Epithelial cell of proximal tubule (primary cell): ENCODE results near the gene CFH. TPM values are rescaled to one million over a fixed set of nuclear protein-coding genes. Genes with fewer than 3 reads are reported as not detected.
"Not testable (repeated sequence)": the region's sequence is repeated elsewhere in the genome, so short reads cannot be mapped to it uniquely, and the experiment has no call there.

ENCODE experiments used
- DNase-seq: peaks from one replicate; pipeline ENCODE4 v3.0.0-alpha.2; 2011; ENCODE audit warnings: low read depth
- H3K4me3 ChIP-seq: 2 replicates; pipeline ENCODE4 v1.5.1; 2011; ENCODE audit warnings: low read depth, mild to moderate bottlenecking, low read length
- CTCF ChIP-seq: conservative IDR thresholded peaks from 2 replicates; pipeline ENCODE4 v1.5.1; 2012; ENCODE audit warnings: low read depth, mild to moderate bottlenecking, low read length
- total RNA-seq: library from RNA; depleted of rRNA; stranded (reverse); fragments of >200 nt; gene quantifications from 2 replicates; pipeline ENCODE4 v1.2.3, GENCODE V29; 2015

Gene CFH
- total RNA-seq, 1 donor from 2014 or later: 9.2 TPM

GRCh38 chr1:196701144-196701543 is 49.3 kb downstream of the CFH start:
- no peak overlapping the region for H3K4me3 ChIP-seq
- DNase-seq: no peak
- TF ChIP-seq CTCF: no peak

- H3K4me3 ChIP-seq, DNase-seq: not testable (repeated sequence)
These were observed 58.0 kb downstream of the CFH start for GRCh38 chr1:196709892-196710291.

GRCh38 chr1:196717868-196718267 is 66.0 kb downstream of the CFH start:
- TF ChIP-seq CTCF: no peak
- DNase-seq: no peak
- H3K4me3 ChIP-seq: no peak overlapping the region

- H3K4me3 ChIP-seq: no peak overlapping the region
- DNase-seq: peak; percentile 19
- TF ChIP-seq CTCF: peak; percentile 86
These were observed 71.7 kb downstream of the CFH start for GRCh38 chr1:196723325-196724185.

GRCh38 chr1:196732526-196732925 is 80.7 kb downstream of the CFH start:
- TF ChIP-seq CTCF: peak; percentile 33
- no peak for DNase-seq
- H3K4me3 ChIP-seq: no peak overlapping the region

- TF ChIP-seq CTCF: no peak
These were observed 81.5 kb downstream of the CFH start for GRCh38 chr1:196733091-196733970.

GRCh38 chr1:196734006-196734405 is 82.2 kb downstream of the CFH start:
- no peak for DNase-seq
- no peak for TF ChIP-seq CTCF
- no peak overlapping the region for H3K4me3 ChIP-seq

More at GRCh38 chr1:196733091-196733970, 81.5 kb downstream of the CFH start:
- DNase-seq: no peak
- H3K4me3 ChIP-seq: no peak overlapping the region
